K562 (cell line): ENCODE data around the gene PRSS22. TPM values are rescaled to one million over a fixed set of nuclear protein-coding genes. Genes with fewer than 3 reads are reported as not detected.

Experiments
- BACH1 ChIP-seq: fragments of 200-800 bp; sonication (Bioruptor generic); IDR thresholded peaks from 2 replicates; pipeline ENCODE4 v1.6.1; 2016; ENCODE audit warnings: missing genetic modification characterization, missing compliant biosample characterization
- CHD2 ChIP-seq: IDR thresholded peaks from 2 replicates; pipeline ENCODE4 v1.6.1; 2011; ENCODE audit warnings: low read depth, low read length
- ESRRB ChIP-seq: fragments of 250-450 bp; sonication (Bioruptor Pico); IDR thresholded peaks from 2 replicates; pipeline ENCODE4 v1.5.0; 2020; ENCODE audit warnings: mild to moderate bottlenecking, moderate library complexity, borderline replicate concordance
- GATA2 ChIP-seq: sonication (generic); formaldehyde crosslinking; IDR thresholded peaks from 2 replicates; pipeline ENCODE4 v1.4.0; 2020; ENCODE audit warnings: mild to moderate bottlenecking, missing genetic modification reagents
- KAT7 ChIP-seq: sonication (generic); formaldehyde crosslinking; IDR thresholded peaks from 2 replicates; pipeline ENCODE4 v1.8.0; 2022; ENCODE audit warnings: missing genetic modification reagents, mild to moderate bottlenecking, borderline replicate concordance
- LCOR ChIP-seq: sonication (generic); formaldehyde crosslinking; IDR thresholded peaks from 2 replicates; pipeline ENCODE4 v1.8.0; 2022; ENCODE audit warnings: mild to moderate bottlenecking, missing genetic modification reagents
- PRMT5 ChIP-seq: sonication (generic); formaldehyde crosslinking; IDR thresholded peaks from 2 replicates; pipeline ENCODE4 v1.5.0; 2020; ENCODE audit warnings: missing genetic modification reagents
- ZNF24 ChIP-seq: fragments of 450-650 bp; IDR thresholded peaks from 2 replicates; pipeline ENCODE4 v1.6.1; 2016
- polyA plus RNA-seq, 8 experiments: library from polyadenylated mRNA; depleted of rRNA in 4 of 8; stranded (reverse) in 5 of 8; unstranded in 3 of 8; fragments of >200 nt; fragmentation: Nextera tagmentation in 2 of 8; fragmentation: Illumina TruSeq in 1 of 8; extraction: Ambion mirVana in 2 of 8; extraction: Trizol in 1 of 8; gene quantifications; 2 replicates each; pipeline versions ENCODE4 v1.2.1 to v1.2.3, GENCODE V29; 2011 to 2014; ENCODE audit warnings: inconsistent platforms in 1 of 8, missing spikeins in 1 of 8
- total RNA-seq, 7 experiments: library from RNA; depleted of rRNA in 6 of 7; stranded (reverse); fragments of >200 nt in 6 of 7; fragmentation: Illumina TruSeq in 2 of 7; extraction: Trizol in 2 of 7; gene quantifications; 2 replicates each; pipeline versions ENCODE4 v1.2.1 to v1.2.3, GENCODE V29; 2011 to 2021; ENCODE audit warnings: low replicate concordance in 1 of 7
- TF ChIP-seq, protein P1 (sequence below): fragments of 200-600 bp; sonication (generic); IDR thresholded peaks from one replicate; pipeline ENCODE4 v1.6.1; 2012; ENCODE audit warnings: mild to moderate bottlenecking, low read depth, low read length, inconsistent platforms
- TF ChIP-seq, protein P2 (sequence below): fragments of 450-650 bp; IDR thresholded peaks from 2 replicates; pipeline ENCODE4 v1.6.1; 2017; ENCODE audit warnings: mild to moderate bottlenecking, moderate library complexity
- TF ChIP-seq, protein P3 (sequence below): IDR thresholded peaks from 2 replicates; pipeline ENCODE4 v1.6.1; 2012; ENCODE audit warnings: low read depth, low read length, improper control_type of control experiment, borderline replicate concordance

Gene PRSS22
- total and polyA plus RNA-seq, 9 of the 15 experiments (the other 6 are each of a cell fraction or from before 2014, with no cell fraction given): 0.13 to 0.42 TPM; not detected in 7

DNA sequence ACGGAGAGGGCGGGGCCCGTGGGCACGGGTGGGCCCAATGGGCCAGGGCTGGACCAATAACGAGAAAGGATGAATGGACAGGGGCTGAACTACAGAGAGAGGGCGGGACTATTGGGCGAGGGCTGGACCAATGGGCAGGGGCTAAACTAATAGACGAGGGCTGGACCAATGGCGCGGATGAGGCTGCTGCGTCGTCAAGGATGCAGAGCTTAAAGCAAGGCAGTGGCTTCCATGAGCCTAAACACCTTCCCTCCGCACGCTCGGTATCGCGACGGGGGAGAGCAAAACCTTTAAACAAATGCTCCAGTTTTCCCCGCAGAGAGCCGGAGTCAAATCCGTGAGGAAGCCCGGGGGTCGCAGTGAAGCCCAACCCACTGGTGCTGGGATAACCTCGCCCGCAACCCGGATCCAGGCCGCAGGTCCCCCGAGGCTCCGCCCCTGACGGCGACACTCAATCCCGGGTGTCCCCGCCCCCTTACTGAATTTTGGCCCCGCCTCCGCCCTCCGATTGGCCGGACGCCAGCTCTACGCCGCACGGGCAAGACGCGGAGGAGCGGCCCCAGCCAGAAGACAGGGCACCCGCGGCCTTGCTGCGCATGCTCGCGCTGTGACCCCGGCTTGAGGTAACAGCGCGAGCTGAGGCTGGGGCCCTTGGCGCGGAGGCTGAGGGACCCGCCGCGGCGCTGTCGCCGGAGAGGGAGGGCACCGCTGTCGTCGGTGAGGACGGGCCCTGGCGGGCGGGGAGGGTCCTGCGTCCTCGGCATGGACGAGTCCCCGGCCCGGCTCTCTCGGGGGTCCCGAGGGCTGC lies 24.9 kb upstream of the PRSS22 start, which contains the start of gene FLYWCH2 (continued):
- TF ChIP-seq, protein P1, sequence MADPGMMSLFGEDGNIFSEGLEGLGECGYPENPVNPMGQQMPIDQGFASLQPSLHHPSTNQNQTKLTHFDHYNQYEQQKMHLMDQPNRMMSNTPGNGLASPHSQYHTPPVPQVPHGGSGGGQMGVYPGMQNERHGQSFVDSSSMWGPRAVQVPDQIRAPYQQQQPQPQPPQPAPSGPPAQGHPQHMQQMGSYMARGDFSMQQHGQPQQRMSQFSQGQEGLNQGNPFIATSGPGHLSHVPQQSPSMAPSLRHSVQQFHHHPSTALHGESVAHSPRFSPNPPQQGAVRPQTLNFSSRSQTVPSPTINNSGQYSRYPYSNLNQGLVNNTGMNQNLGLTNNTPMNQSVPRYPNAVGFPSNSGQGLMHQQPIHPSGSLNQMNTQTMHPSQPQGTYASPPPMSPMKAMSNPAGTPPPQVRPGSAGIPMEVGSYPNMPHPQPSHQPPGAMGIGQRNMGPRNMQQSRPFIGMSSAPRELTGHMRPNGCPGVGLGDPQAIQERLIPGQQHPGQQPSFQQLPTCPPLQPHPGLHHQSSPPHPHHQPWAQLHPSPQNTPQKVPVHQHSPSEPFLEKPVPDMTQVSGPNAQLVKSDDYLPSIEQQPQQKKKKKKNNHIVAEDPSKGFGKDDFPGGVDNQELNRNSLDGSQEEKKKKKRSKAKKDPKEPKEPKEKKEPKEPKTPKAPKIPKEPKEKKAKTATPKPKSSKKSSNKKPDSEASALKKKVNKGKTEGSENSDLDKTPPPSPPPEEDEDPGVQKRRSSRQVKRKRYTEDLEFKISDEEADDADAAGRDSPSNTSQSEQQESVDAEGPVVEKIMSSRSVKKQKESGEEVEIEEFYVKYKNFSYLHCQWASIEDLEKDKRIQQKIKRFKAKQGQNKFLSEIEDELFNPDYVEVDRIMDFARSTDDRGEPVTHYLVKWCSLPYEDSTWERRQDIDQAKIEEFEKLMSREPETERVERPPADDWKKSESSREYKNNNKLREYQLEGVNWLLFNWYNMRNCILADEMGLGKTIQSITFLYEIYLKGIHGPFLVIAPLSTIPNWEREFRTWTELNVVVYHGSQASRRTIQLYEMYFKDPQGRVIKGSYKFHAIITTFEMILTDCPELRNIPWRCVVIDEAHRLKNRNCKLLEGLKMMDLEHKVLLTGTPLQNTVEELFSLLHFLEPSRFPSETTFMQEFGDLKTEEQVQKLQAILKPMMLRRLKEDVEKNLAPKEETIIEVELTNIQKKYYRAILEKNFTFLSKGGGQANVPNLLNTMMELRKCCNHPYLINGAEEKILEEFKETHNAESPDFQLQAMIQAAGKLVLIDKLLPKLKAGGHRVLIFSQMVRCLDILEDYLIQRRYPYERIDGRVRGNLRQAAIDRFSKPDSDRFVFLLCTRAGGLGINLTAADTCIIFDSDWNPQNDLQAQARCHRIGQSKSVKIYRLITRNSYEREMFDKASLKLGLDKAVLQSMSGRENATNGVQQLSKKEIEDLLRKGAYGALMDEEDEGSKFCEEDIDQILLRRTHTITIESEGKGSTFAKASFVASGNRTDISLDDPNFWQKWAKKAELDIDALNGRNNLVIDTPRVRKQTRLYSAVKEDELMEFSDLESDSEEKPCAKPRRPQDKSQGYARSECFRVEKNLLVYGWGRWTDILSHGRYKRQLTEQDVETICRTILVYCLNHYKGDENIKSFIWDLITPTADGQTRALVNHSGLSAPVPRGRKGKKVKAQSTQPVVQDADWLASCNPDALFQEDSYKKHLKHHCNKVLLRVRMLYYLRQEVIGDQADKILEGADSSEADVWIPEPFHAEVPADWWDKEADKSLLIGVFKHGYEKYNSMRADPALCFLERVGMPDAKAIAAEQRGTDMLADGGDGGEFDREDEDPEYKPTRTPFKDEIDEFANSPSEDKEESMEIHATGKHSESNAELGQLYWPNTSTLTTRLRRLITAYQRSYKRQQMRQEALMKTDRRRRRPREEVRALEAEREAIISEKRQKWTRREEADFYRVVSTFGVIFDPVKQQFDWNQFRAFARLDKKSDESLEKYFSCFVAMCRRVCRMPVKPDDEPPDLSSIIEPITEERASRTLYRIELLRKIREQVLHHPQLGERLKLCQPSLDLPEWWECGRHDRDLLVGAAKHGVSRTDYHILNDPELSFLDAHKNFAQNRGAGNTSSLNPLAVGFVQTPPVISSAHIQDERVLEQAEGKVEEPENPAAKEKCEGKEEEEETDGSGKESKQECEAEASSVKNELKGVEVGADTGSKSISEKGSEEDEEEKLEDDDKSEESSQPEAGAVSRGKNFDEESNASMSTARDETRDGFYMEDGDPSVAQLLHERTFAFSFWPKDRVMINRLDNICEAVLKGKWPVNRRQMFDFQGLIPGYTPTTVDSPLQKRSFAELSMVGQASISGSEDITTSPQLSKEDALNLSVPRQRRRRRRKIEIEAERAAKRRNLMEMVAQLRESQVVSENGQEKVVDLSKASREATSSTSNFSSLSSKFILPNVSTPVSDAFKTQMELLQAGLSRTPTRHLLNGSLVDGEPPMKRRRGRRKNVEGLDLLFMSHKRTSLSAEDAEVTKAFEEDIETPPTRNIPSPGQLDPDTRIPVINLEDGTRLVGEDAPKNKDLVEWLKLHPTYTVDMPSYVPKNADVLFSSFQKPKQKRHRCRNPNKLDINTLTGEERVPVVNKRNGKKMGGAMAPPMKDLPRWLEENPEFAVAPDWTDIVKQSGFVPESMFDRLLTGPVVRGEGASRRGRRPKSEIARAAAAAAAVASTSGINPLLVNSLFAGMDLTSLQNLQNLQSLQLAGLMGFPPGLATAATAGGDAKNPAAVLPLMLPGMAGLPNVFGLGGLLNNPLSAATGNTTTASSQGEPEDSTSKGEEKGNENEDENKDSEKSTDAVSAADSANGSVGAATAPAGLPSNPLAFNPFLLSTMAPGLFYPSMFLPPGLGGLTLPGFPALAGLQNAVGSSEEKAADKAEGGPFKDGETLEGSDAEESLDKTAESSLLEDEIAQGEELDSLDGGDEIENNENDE: no peak
- TF ChIP-seq GATA2 (no peak), ZNF24 (no peak), ESRRB (CRISPR knock-in tag) (no peak), BACH1 (tag) (no peak), CHD2 (peak; percentile 39; the same call in 1 of the 2 replicates), PRMT5 (CRISPR knock-in tag) (no peak), KAT7 (CRISPR knock-in tag) (0 out of 2 replicates have a peak, but pooled peaks have one; percentile 65), LCOR (CRISPR knock-in tag) (peak; percentile 87)
- TF ChIP-seq, protein P2, sequence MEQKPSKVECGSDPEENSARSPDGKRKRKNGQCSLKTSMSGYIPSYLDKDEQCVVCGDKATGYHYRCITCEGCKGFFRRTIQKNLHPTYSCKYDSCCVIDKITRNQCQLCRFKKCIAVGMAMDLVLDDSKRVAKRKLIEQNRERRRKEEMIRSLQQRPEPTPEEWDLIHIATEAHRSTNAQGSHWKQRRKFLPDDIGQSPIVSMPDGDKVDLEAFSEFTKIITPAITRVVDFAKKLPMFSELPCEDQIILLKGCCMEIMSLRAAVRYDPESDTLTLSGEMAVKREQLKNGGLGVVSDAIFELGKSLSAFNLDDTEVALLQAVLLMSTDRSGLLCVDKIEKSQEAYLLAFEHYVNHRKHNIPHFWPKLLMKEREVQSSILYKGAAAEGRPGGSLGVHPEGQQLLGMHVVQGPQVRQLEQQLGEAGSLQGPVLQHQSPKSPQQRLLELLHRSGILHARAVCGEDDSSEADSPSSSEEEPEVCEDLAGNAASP: peak; percentile 86
- TF ChIP-seq, protein P3, sequence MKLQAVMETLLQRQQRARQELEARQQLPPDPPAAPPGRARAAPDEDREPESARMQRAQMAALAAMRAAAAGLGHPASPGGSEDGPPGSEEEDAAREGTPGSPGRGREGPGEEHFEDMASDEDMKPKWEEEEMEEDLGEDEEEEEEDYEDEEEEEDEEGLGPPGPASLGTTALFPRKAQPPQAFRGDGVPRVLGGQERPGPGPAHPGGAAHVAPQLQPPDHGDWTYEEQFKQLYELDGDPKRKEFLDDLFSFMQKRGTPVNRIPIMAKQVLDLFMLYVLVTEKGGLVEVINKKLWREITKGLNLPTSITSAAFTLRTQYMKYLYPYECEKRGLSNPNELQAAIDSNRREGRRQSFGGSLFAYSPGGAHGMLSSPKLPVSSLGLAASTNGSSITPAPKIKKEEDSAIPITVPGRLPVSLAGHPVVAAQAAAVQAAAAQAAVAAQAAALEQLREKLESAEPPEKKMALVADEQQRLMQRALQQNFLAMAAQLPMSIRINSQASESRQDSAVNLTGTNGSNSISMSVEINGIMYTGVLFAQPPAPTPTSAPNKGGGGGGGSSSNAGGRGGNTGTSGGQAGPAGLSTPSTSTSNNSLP: no peak
